WTC11 (cell line): ENCODE results near the gene HOXA9. TPM values are rescaled to one million over a fixed set of nuclear protein-coding genes. Genes with fewer than 3 reads are reported as not detected.

Experiments used
- ATAC-seq: fragments of 200-7000 bp; cut with Tn5 transposase; 2 replicates; pipeline ENCODE4 v1.10.0; 2021; ENCODE audit warnings: mild to moderate bottlenecking, moderate library complexity
- CTCF ChIA-PET: fragments of 300-600 bp; sonication (Branson Sonifier 250); formaldehyde crosslinking; loops from one replicate; lab custom pipeline; 2021; ENCODE audit warnings: antibody characterized with exemption; lab: Charles Lee
- POLR2A ChIA-PET: fragments of 350-600 bp; sonication (Branson Sonifier 250); formaldehyde crosslinking; loops from one replicate; lab custom pipeline; 2021; ENCODE audit warnings: antibody characterized with exemption; lab: Charles Lee
- DNase-seq: peaks from one replicate; pipeline ENCODE4 v3.0.0; 2021; ENCODE audit warnings: low spot score
- H3K27ac Mint-ChIP-seq: 2 replicates; pipeline ENCODE4 v1.8.0; 2021; ENCODE audit warnings: mixed read lengths
- H3K27me3 Mint-ChIP-seq: 2 replicates; pipeline ENCODE4 v1.8.0; 2021; ENCODE audit warnings: low read depth, mild to moderate bottlenecking, moderate library complexity, mixed read lengths
- H3K36me3 Mint-ChIP-seq: 2 replicates; pipeline ENCODE4 v1.8.0; 2021; ENCODE audit warnings: mixed read lengths
- H3K4me1 Mint-ChIP-seq: 2 replicates; pipeline ENCODE4 v1.8.0; 2022; ENCODE audit warnings: mixed read lengths
- H3K4me3 Mint-ChIP-seq: 2 replicates; pipeline ENCODE4 v1.8.0; 2021; ENCODE audit warnings: mild to moderate bottlenecking, moderate library complexity, mixed read lengths
- H3K9me3 Mint-ChIP-seq: 2 replicates; pipeline ENCODE4 v1.8.0; 2021; ENCODE audit warnings: mixed read lengths
- ATF1 ChIP-seq: sonication (generic); formaldehyde crosslinking; IDR thresholded peaks from 2 replicates; pipeline ENCODE4 v1.8.1; 2023; ENCODE audit warnings: mild to moderate bottlenecking, moderate library complexity, missing genetic modification reagents
- EMX1 ChIP-seq: fragments of 250-450 bp; sonication (Bioruptor Pico); IDR thresholded peaks from 2 replicates; pipeline ENCODE4 v1.8.0; 2021; ENCODE audit warnings: mild to moderate bottlenecking
- ETV6 ChIP-seq: sonication (generic); formaldehyde crosslinking; IDR thresholded peaks from 2 replicates; pipeline ENCODE4 v1.8.1; 2022; ENCODE audit warnings: mild to moderate bottlenecking, missing genetic modification reagents
- FOXK1 ChIP-seq: sonication (generic); formaldehyde crosslinking; IDR thresholded peaks from 2 replicates; pipeline ENCODE4 v1.8.0; 2022; ENCODE audit warnings: mild to moderate bottlenecking, moderate library complexity, missing genetic modification reagents
- GTF2I ChIP-seq: fragments of 250-450 bp; sonication (Bioruptor Pico); conservative IDR thresholded peaks from 2 replicates; pipeline ENCODE4 v1.4.0; 2021; ENCODE audit warnings: mild to moderate bottlenecking
- HMGA2 ChIP-seq: fragments of 250-450 bp; sonication (Bioruptor Pico); IDR thresholded peaks from 2 replicates; pipeline ENCODE4 v1.4.0; 2021; ENCODE audit warnings: mild to moderate bottlenecking, moderate library complexity
- NFYB ChIP-seq: sonication (generic); formaldehyde crosslinking; conservative IDR thresholded peaks from 2 replicates; pipeline ENCODE4 v1.8.0; 2022; ENCODE audit warnings: low read depth, missing genetic modification reagents
- NR3C1 ChIP-seq: sonication (generic); formaldehyde crosslinking; conservative IDR thresholded peaks from 2 replicates; pipeline ENCODE4 v1.8.1; 2023; ENCODE audit warnings: low read depth, mild to moderate bottlenecking, missing genetic modification reagents
- SOX15 ChIP-seq: fragments of 250-450 bp; sonication (Bioruptor Pico); IDR thresholded peaks from 2 replicates; pipeline ENCODE4 v1.9.0; 2021; ENCODE audit warnings: mild to moderate bottlenecking
- TEAD4 ChIP-seq: sonication (generic); formaldehyde crosslinking; IDR thresholded peaks from 2 replicates; pipeline ENCODE4 v1.8.0; 2022; ENCODE audit warnings: mild to moderate bottlenecking, missing genetic modification reagents
- TP53 ChIP-seq: sonication (generic); formaldehyde crosslinking; IDR thresholded peaks from 2 replicates; pipeline ENCODE4 v1.8.1; 2023; ENCODE audit warnings: mild to moderate bottlenecking, missing genetic modification reagents
- ZBTB21 ChIP-seq: sonication (generic); formaldehyde crosslinking; IDR thresholded peaks from 2 replicates; pipeline ENCODE4 v1.8.1; 2023; ENCODE audit warnings: mild to moderate bottlenecking, missing genetic modification reagents, borderline replicate concordance
- ZNF138 ChIP-seq: sonication (generic); formaldehyde crosslinking; conservative IDR thresholded peaks from 2 replicates; pipeline ENCODE4 v1.8.1; 2022; ENCODE audit warnings: mild to moderate bottlenecking, moderate library complexity, missing genetic modification reagents
- ZNF219 ChIP-seq: sonication (generic); formaldehyde crosslinking; IDR thresholded peaks from 2 replicates; pipeline ENCODE4 v1.8.0; 2023; ENCODE audit warnings: missing genetic modification reagents, mild to moderate bottlenecking, borderline replicate concordance
- ZNF263 ChIP-seq: sonication (generic); formaldehyde crosslinking; IDR thresholded peaks from 2 replicates; pipeline ENCODE4 v1.8.1; 2022; ENCODE audit warnings: low read depth, mild to moderate bottlenecking, moderate library complexity, missing genetic modification reagents
- ZNF317 ChIP-seq: sonication (generic); formaldehyde crosslinking; IDR thresholded peaks from 2 replicates; pipeline ENCODE4 v1.8.1; 2023; ENCODE audit warnings: low read depth, mild to moderate bottlenecking, moderate library complexity, missing genetic modification reagents, borderline replicate concordance
- total RNA-seq: library from RNA; stranded (reverse); gene quantifications from 3 replicates; pipeline ENCODE4 v1.2.3, GENCODE V29; 2021
- TF ChIP-seq, protein P1 (sequence below): fragments of 250-450 bp; sonication (Bioruptor Pico); IDR thresholded peaks from 2 replicates; pipeline ENCODE4 v1.9.0; 2021; ENCODE audit warnings: moderate library complexity, mild to moderate bottlenecking, inconsistent platforms, borderline replicate concordance
- TF ChIP-seq, protein P2 (sequence below): sonication (generic); formaldehyde crosslinking; IDR thresholded peaks from 2 replicates; pipeline ENCODE4 v1.8.0; 2022; ENCODE audit warnings: mild to moderate bottlenecking, missing genetic modification reagents
- TF ChIP-seq, protein P3 (sequence below): sonication (generic); formaldehyde crosslinking; IDR thresholded peaks from 2 replicates; pipeline ENCODE4 v1.8.0; 2022; ENCODE audit warnings: mild to moderate bottlenecking, missing genetic modification reagents
- TF ChIP-seq, protein P4 (sequence below): sonication (generic); formaldehyde crosslinking; conservative IDR thresholded peaks from 2 replicates; pipeline ENCODE4 v1.8.1; 2023; ENCODE audit warnings: mild to moderate bottlenecking, low read depth, missing genetic modification reagents, moderate library complexity

HOXA9 gene
- total RNA-seq, 1 experiment from 2014 or later: not detected

DNA sequence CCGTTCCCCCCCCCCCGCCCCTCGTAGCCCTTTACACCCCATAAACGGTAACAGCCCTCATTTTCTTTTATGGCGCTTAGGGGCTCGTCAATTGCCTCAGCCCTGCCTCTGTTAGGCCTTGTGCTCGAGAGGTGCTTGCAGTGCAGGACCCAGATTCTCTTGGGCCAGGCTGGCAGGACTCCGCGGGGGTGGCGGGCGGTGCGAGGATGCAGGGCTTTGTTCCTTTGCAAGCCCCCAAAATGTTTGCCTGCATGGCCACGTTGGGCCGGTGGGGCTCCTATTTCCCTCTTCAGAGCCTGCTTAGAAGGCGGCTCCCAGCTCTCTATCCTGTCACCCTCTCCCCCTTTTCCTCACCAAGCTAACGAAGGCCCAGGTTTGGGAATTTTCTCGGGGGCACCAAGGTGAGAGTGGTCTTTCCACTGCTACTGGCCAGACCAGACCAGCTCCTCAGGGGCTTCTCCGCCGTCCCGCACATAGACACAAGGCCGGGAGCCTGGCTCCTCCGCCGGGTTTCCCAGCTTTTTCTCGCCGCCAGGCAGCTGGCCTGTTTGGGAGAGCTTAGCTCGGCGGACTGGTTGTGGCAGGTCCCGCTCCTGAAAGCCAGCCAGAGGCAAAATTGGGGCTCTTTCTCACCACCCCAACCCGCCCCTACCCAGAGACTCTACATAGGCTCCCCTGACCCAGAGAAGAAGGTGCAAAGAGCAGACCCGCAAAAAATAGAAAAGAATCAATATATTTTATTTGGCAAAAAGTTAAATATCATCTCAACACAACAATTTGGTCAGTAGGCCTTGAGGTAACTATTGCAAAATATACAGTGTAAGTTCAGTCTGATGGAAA lies 3.4 kb downstream of the HOXA9 start:
- H3K36me3 Mint-ChIP-seq: no peaks in the 10 kb centered on the region

DNA sequence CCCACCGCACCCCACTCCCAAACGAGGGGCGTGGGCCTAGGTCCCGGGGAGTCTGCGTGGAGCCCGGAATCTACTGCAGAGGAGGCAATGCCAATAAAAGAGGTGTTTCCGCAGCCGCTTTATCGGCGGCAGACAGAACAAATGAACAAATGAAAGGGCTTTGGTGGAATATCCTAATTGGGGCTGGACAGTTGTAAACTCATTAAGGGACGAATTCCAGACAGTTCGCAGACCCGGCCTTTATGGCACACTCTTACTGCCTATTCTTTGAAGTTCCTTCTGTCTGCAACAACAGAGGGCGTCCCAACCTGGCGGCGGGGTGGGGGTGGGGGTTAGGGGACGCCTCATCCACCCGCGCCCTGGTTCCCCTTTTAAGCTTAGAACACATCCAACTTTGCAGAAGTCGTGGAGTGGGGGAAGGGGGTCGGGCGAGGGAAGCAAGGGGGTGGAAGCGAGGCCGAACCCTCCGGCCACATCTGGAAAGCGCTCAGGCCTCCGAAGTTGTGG lies 4.1 kb downstream of the HOXA9 start:
- Mint-ChIP-seq H3K27me3 (peaks cover 100% of the 10 kb centered on the region), H3K9me3 (no peaks in the 10 kb centered on the region), H3K4me1 (peaks cover 11% of the 10 kb centered on the region), H3K27ac (no peak overlapping the region), H3K36me3 (no peaks in the 10 kb centered on the region)
- ChIA-PET CTCF (interaction anchor here (0.6 to 3.1 kb wide), 47 partner anchors 8 to 1304 kb away, joined by 3 to 74 read pairs (median 4); partner anchors contain the start of genes HOXA1, HOXA3, HOXA4 and HOXA5), POLR2A (interaction anchor here (0.9 kb wide), 1 partner anchor 65 kb away, joined by 4 read pairs; no protein-coding TSS in a partner anchor)
- no peak for ATAC-seq
- TF ChIP-seq, protein P1, sequence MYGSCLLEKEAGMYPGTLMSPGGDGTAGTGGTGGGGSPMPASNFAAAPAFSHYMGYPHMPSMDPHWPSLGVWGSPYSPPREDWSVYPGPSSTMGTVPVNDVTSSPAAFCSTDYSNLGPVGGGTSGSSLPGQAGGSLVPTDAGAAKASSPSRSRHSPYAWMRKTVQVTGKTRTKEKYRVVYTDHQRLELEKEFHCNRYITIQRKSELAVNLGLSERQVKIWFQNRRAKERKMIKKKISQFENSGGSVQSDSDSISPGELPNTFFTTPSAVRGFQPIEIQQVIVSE (CRISPR knock-in tag): peak; percentile 85; the same call in 1 of the 2 replicates
- TF ChIP-seq NFYB (CRISPR knock-in tag) (no peak), TP53 (CRISPR knock-in tag) (no peak)
- TF ChIP-seq, all 79 proteins: peak for 1
- no peak for DNase-seq
- peak overlapping the region; percentile 29 for H3K4me3 Mint-ChIP-seq

More for the DNA sequence above, 3.4 kb downstream of the HOXA9 start:
- H3K27ac Mint-ChIP-seq: no peak overlapping the region
- POLR2A ChIA-PET: no interaction called here
- no peaks in the 10 kb centered on the region for H3K9me3 Mint-ChIP-seq
- peaks cover 100% of the 10 kb centered on the region for H3K27me3 Mint-ChIP-seq
- H3K4me1 Mint-ChIP-seq: peaks cover 8% of the 10 kb centered on the region
- DNase-seq (peak; percentile 38), ATAC-seq (no peak)
- TF ChIP-seq NR3C1 (no peak), GTF2I (CRISPR knock-in tag) (no peak), ZNF263 (CRISPR knock-in tag) (no peak), ZNF219 (CRISPR knock-in tag) (no peak), ETV6 (CRISPR knock-in tag) (no peak), FOXK1 (no peak), EMX1 (CRISPR knock-in tag) (no peak), HMGA2 (CRISPR knock-in tag) (no peak), TEAD4 (CRISPR knock-in tag) (no peak), ZNF317 (CRISPR knock-in tag) (no peak), ZBTB21 (CRISPR knock-in tag) (no peak)
- TF ChIP-seq, protein P2, sequence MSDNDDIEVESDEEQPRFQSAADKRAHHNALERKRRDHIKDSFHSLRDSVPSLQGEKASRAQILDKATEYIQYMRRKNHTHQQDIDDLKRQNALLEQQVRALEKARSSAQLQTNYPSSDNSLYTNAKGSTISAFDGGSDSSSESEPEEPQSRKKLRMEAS (CRISPR knock-in tag): no peak
- TF ChIP-seq, protein P3, sequence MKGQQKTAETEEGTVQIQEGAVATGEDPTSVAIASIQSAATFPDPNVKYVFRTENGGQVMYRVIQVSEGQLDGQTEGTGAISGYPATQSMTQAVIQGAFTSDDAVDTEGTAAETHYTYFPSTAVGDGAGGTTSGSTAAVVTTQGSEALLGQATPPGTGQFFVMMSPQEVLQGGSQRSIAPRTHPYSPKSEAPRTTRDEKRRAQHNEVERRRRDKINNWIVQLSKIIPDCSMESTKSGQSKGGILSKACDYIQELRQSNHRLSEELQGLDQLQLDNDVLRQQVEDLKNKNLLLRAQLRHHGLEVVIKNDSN (CRISPR knock-in tag): no peak
- H3K4me3 Mint-ChIP-seq: no peak overlapping the region
- CTCF ChIA-PET: interaction anchor here (0.9 to 3.1 kb wide), 23 partner anchors 8 to 797 kb away, joined by 3 to 74 read pairs (median 5); partner anchors contain the start of genes HOXA3, HOXA4, HOXA5 and HOXA6

DNA sequence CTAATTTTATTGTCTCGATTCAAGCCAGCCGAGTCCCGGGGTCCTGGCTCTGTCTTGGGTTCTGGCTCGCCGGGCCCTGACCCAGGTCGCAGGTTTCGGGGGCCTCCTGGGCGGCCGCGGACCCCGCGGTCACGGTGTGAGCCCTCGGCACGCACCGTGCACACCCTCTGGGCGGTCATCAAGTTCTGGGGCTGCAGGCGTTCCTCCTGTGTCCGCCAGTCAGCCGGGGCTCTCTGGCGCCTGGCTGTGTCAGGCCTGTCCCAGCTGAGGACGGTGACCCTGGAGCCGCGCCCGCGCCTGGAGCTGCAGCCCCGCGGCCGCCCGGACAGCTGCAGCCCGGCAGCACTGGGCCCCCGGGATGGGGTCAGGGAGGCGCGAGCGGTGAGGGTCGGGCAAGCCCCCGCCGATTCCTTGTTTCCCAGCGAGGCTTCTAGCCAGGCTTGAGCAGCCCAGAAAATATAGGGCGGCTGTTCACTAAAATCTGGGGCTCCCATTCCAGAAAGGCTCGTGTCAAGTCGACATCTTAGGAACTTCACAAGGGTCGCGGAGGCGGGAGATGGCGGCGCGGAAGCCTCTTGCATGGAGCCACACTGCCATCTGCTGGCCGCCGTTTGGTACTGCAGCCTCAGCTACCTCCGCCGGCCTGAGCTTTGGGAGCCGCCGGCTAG lies 4.7 kb downstream of the HOXA9 start:
- Mint-ChIP-seq H3K4me3 (peak overlapping the region; percentile 29), H3K27ac (no peak overlapping the region)
- POLR2A ChIA-PET: interaction anchor here (0.9 kb wide), 1 partner anchor 64 kb away, joined by 4 read pairs; no protein-coding TSS in a partner anchor
- TF ChIP-seq, protein P4, sequence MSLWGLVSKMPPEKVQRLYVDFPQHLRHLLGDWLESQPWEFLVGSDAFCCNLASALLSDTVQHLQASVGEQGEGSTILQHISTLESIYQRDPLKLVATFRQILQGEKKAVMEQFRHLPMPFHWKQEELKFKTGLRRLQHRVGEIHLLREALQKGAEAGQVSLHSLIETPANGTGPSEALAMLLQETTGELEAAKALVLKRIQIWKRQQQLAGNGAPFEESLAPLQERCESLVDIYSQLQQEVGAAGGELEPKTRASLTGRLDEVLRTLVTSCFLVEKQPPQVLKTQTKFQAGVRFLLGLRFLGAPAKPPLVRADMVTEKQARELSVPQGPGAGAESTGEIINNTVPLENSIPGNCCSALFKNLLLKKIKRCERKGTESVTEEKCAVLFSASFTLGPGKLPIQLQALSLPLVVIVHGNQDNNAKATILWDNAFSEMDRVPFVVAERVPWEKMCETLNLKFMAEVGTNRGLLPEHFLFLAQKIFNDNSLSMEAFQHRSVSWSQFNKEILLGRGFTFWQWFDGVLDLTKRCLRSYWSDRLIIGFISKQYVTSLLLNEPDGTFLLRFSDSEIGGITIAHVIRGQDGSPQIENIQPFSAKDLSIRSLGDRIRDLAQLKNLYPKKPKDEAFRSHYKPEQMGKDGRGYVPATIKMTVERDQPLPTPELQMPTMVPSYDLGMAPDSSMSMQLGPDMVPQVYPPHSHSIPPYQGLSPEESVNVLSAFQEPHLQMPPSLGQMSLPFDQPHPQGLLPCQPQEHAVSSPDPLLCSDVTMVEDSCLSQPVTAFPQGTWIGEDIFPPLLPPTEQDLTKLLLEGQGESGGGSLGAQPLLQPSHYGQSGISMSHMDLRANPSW (CRISPR knock-in tag): no peak
- TF ChIP-seq, protein P1 (CRISPR knock-in tag): no peak
- TF ChIP-seq ZNF138 (CRISPR knock-in tag) (no peak), ETV6 (CRISPR knock-in tag) (0 out of 2 replicates have a peak, but pooled peaks have one; percentile 20), SOX15 (CRISPR knock-in tag) (no peak), ATF1 (CRISPR knock-in tag) (no peak)

More for the DNA sequence above, 4.7 kb downstream of the HOXA9 start:
- CTCF ChIA-PET: interaction anchor here (0.6 to 3.1 kb wide), 48 partner anchors 9 to 1304 kb away, joined by 3 to 74 read pairs (median 4); partner anchors contain the start of genes HOXA1, HOXA3, HOXA4 and HOXA5
- no peaks in the 10 kb centered on the region for H3K9me3 Mint-ChIP-seq
- ATAC-seq: peak; percentile 43
- H3K36me3 Mint-ChIP-seq: no peaks in the 10 kb centered on the region
- peak; percentile 92 for DNase-seq
- H3K27me3 Mint-ChIP-seq: peaks cover 100% of the 10 kb centered on the region
- peaks cover 12% of the 10 kb centered on the region for H3K4me1 Mint-ChIP-seq
